GM21381 (cell line): ENCODE measurements around the gene TRAPPC2.
"Not testable (repeated sequence)": the region's sequence is repeated elsewhere in the genome, so short reads cannot be mapped to it uniquely, and the experiment has no call there.

Experiments
- ATAC-seq: cut with Tn5 transposase; IDR thresholded peaks from one replicate; pipeline ENCODE4 v1.9.1; 2021; ENCODE audit warnings: mild to moderate bottlenecking, moderate library complexity; ENCODE audit not compliant: unreplicated experiment

The TRAPPC2 gene

DNA sequence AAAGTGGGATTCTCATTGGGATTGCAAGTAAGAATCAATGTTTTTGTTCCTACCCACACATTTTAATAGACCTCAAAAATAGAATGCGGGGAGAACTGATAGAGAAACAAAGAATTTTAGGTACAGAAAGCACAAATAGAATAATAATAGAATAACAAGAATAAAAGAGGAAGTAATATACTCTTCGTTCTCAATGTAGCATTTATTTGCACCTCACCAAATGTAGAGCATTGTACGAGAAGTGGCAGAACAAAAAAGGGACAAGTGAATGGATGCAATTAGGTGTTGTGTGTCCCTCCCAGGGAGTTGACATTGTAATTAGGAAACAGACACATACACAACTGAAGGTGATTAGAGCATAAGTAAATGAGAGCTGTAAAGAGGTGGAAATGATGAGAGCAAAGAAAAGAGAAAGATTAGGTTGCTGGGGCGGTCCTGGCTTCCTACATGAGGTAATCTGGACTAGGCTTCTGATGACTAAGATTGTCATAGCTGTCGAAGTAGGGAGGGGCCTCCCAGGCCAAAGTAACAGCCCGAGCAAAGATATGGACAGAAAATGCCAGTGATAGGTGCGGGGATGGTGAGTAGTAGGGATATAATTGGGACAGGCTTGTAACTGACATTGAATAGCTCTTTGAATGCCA is 35.1 kb downstream of the TRAPPC2 start:
- no peak for ATAC-seq

DNA sequence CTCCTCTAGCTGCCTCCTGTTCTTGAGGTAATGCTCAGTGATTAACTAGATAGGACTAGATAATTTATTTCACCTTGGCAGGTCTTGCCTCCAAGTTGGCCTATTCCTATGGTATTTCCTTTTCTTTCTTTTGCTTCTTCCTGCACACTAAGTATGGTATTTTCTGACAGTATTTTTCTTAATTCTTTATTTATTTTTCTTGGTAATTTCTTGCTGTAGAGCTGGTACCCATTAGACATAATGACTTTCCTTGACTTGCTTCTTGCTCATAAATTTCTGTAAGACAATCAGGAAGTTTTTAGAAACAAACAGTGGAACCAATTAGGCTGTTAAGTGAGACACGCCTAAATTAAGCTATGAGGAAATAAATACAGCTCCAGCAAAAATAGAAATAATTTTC is 36.0 kb downstream of the TRAPPC2 start:
- no peak for ATAC-seq

DNA sequence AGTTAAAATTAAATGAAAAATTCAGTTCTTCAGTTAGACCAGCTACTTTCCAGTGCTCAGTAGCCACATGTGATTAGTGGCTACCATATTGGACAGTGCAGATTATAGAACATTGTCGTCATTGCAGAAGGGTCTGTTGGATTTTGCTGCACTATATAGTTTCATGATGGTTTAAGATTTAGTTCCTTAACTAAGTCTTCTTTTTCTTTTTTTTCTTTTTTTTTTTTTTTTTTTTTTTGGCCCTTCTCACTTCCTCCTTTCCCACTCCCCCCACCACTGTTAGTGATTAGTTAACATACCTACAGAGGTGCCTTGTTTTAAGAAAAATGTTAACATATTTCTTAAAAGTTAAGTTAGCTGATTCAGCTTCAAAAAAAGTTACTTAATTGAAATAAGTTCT is 36.4 kb downstream of the TRAPPC2 start:
- ATAC-seq: no peak

DNA sequence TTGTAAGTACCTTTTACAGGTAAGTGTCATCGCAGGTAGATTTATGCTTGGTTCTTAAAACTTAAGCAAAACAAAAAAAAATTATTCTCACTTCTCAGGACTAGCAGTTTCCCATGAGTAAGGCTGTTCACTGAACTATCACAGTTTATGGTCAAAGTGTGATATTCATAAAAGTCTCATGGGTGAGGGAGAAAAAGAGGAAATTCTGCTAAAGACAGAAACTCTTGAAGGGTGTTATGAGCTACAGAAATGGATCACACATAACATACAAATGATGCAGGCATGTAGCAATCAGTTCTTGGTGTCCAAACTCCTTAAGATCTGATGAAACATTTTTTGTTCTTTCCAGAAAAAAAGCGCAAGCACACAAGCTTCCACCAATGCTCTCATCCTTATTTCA is 37.0 kb downstream of the TRAPPC2 start:
- peak; percentile 49 for ATAC-seq

DNA sequence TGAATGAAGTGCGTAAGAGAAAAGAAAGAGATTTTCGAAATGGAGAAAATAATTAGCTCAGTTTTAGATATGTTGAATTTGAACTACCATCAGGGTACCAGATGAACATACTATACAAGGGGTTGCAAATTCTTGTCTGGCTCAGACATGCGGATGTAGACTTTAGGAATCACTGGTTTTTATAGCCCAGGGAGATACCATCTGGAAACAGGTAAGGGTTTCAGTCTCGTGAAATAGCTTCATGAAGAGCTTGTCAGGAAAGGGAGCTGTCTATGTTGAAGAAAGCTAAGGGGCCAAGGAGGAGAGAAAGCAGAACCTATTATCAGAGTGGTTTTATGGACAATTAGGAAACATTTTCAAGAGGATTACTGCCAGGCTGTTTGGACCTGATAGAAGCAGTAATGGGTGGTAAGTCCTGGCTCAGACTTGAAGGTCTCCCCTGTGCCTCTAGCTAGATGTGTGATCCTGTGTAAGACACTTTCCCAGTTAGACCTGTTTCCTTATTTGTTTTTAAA is 38.8 kb downstream of the TRAPPC2 start:
- ATAC-seq: no peak

DNA sequence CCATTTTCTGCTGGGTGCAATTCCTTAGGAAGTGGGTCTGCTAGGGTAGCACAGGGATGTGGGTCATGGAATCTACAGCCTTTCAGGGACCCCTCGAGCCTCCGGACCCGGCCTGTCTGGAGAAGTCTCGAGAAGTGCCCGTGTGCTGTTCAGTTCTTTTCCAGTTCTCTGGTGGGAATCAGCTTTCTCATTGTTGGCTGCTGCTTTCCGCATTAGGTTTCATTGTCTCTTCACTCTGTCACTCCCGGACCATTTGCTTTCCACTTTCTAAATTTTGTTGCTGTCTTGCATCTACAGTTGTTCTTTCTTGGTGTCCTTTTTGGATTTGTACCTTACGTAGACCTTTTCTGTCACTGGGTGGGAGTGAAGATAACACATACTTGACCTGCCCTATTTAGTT is 39.4 kb downstream of the TRAPPC2 start:
- no peak for ATAC-seq

DNA sequence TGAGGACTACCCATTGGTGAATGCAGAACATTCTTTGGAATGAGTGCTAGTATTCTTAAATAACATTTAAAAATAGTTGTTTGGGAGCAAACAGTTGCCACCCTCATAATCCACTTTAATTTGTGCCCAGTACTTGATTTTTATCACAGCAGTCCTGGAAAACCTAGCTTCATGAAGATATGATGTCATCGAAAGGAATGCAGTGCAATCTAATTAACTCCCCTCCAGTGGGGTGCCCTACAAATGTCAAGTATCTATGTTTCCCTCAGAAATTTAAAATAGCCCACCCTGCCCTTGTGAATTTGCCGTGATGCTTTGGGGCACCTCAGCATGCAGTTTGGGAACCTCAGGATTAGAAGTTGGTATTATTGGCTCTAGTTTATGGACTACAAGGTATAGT is 40.1 kb downstream of the TRAPPC2 start:
- no peak for ATAC-seq

DNA sequence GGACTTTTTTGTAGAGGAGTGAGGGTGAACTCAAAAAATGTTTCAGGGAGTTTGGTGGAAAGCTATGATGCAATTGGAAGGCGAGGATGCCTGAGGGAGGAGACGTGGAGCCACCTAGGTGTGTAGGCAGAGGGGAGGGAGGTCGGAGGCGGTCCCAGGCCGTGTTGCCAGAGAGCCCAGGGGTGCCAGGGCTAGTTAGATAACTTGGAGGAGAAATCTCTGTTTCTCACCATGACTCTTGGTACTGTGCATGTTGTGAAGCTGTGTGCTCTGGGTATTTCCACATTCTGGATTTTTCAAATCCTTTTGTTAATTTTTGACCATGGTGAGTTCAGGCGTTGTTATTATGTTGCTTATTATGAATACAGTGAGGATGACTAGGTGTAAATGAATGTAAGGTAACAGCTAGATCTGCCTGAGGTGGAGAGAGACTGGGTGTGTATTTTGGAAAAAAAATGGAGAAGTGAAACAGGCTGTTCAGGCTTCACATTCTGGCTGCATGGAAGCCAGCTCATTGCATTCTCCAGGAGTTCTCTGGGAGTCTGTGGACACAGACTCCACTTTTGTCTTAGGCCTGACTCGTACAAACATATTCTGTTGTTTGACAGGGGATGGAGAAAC is 41.0 kb downstream of the TRAPPC2 start:
- ATAC-seq: no peak

DNA sequence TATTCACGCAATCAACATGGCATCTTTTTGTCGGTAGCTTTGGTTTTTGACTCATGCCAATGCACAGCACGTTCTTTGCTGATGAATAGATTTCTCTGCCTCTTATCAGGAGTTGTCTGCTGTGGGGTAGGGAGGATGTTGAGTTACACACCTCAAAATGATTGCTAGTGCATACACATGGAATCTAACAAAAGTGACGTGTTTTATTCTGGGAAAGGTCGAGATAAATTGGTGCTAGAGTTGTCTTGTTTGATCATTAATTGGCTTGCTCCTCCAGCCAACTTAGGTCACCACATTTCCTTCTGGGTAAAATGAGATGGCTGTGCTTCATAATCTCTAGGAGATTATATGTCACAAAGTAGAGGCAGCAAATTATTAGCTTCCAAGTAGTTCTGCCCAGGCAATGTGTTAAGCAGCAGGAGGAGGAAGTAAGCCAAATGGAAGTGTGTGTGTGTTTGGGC is 41.6 kb downstream of the TRAPPC2 start:
- ATAC-seq: no peak

DNA sequence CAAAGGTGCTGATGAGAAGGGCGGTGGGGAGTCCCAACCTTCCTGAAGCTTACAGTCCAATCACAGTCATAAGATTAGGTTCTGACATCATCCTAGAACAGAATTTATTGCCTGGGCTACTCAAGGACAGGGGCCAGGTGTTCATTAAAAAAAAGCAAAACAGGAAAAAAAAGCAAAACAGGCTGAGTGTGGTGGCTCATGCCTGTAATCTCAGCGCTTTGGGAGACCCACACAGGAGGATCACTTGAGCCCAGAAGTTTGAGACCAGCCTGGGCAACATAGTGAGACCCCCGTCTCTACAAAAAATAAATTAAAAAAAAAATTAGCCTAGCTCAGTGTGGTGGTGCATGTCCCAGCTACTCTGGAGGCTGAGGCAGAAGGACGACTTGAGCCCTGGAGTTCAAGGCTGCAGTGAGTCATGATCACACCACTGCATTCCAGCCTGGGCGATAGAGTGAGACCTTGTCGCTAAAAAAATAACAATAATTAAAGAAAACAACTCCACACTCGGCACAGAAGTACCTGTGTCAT is 42.5 kb downstream of the TRAPPC2 start:
- no peak for ATAC-seq

DNA sequence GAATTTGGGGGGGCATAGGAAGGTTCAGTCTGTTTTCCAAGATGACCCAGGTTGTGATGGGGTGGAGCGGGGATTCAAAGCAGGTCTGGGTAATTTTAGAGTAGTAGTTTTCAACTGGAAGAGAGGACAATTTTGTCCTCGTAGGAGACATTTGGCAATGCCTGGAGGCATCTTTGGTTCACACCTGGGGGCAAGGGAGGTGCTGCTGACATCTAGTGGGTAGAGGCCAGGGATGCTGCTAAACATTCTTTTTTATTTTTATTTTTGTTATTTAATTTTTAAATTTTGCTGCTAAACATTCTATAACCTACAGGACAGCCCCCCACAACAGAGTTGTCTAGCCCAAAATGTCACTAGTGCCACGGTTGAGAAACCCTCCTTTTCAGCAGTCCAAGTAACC is 43.6 kb downstream of the TRAPPC2 start:
- ATAC-seq: no peak

DNA sequence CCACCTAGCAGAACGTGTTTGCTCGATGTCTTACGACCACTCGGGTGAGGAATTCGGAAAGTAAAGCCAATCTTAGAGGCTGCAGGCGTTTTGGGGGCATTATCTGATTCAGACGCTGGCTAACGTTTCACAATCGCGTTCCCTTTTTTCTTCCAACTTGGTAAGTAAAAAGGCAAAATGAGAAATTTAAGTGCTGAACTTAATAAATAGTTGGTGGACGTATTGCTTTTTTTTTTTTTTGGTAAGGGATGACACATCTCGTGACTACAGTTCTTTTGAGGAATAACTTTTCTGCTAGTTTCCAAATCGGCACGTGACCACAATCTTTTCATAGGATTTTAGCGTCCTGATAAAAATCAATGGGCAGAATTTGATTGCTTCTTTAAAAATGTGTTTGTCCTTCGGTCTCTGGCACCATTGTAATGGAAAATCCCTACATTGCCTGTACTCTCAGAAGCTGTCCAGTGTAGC is 44.6 kb downstream of the TRAPPC2 start:
- no peak for ATAC-seq

DNA sequence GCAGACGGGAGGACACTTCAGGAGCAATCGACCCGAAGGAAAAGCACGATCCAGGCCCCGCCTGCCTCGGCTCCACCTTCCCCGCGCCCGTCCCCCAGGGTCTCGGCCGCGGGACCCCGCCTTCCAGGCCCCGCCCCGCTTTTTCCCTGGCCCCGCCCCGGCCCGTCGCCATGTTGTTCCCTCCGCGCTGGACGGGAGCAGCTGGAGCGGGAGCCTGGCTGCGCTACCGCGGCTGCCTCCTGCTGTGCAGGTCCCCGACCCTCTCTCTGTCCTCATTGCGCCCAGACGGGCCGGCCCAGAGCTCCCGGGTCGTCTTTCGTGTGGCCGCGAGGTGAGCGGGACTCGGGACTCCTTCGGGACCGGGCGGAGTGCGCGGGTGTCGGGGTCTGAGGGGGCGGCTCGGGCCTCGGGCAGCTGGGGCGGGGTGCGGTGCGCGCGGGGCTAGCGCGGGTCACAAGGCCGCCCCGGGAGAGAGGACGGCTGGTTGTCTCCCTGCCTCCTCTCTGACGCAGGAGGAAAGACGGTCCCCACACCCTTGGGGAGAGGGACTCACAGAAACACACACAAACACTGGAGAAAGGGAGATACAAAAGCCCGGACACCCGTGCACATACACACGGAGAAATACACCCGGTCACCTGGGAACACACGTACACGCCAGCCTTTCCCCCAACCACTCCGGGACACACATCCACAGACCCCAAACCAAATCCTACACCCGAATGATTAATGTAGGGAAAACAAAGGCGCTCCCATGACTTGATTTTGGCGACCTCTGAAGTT is 45.3 kb downstream of the TRAPPC2 start, which contains the start of gene RAB9A:
Gene RAB9A (plus strand): TSS at position 171 of the 783 bp plus-strand sequence. CDS start 19,619 bp downstream, outside the sequence.
- ATAC-seq: peak; percentile 74

DNA sequence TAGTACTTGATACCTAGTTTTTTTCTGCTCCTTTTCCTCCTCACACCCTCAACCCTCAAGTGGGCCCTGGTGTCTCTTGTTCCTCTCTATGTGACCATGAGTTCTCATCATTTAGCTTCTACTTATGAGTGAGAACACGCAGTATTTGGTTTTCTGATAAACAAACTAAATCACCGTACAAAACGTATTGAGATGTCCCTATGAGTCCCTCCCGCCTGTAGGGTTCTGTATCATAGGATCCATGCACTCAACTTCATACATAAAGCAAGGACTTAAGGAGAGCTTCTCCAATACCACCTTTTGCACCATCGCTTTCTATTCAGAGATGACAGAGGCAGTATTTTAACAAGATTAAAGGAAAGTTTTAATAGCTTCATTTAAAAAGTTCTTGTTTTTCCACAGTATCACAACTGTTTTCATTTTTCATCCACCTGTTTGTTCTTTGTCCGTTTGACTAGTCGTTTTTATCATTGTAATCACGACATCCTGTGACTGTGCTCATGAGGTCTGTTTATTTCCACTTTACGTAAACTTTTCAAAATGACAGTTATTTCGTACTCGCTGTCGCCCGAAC is 45.9 kb downstream of the TRAPPC2 start:
- no peak for ATAC-seq

DNA sequence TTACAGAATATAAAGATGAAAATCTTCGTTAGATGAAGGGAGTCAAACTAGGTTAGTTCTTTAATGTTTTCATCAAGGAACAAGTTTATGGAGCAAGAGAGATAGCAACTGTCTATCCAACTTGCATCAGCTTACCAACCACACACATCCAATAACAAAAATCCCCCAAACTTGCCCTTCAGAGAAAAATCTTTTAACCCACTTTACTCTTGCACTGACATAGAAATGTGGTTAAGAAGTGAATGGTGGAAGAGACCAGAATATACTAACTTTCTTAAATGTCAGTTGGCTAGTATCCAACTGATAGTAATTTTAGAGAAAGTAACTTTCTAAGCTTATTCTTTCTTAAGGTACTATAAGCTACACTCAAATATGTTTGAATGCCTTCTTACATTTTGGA is 47.2 kb downstream of the TRAPPC2 start:
- ATAC-seq: no peak

DNA sequence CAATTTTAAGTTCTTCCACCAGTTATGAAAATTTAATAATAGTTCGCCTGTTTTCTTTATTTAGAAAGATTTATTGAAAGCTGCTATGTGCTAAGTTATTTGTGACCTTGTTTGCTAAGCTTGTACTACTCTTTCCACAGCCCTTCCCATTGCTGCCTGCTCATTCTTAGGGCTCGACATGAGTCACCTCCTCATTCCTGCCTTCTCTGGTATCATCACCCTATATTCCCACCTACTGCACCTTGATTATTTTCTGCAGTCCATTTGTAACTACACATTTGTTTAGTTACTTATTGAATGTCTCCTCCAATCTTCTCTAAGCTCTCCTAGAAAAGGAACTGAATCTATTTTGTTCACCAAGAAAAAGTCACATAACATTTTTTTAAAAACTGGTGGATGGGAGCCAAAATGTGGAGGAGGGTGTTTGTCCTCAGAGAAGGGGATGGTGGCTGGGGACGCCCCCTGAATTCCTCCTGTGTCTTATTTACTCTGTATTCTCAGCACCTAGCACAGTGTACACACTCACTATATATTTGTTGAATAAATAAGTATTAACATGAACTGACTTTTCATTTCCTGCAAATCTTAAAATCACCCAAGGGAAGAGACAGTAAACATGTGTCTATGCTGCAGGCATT is 49.2 kb downstream of the TRAPPC2 start:
- ATAC-seq: no peak

DNA sequence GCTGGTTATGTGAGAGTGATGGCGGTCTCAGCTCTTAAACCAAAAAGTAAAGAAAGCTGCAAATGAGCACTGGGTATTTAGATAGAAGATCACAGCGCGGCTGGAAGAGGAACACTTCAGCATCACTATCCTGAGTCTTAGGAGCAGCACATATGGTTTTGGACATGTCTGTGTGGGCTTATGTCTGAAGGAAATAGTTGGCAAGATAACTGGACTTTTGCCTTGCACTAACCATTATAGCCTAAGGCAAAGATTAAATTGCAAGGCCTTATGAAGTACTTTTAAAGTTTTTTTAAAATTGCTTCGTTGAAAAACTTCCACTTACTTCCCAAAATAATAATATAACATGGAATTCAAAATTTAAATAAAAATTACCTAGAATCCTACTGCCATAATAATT is 50.1 kb downstream of the TRAPPC2 start:
- ATAC-seq: no peak

DNA sequence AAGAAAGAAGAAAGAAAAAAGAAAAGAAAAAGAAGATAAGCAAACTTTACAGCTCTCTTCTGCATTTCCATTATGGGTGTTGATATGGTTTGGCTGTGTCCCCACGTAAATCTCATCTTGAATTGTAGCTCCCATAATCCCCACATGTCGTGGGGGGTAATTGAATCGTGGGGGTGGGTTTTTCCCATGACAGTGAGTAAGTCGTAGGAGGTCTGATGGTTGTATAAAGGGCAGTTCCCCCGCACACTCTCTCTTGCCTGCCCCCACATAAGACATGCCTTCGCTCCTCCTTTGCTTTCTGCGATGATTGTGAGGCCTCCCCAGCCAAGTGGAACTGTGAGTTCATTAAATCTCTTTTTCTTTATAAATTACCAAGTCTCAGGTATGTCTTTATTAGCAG is 52.8 kb downstream of the TRAPPC2 start:
- ATAC-seq: no peak

DNA sequence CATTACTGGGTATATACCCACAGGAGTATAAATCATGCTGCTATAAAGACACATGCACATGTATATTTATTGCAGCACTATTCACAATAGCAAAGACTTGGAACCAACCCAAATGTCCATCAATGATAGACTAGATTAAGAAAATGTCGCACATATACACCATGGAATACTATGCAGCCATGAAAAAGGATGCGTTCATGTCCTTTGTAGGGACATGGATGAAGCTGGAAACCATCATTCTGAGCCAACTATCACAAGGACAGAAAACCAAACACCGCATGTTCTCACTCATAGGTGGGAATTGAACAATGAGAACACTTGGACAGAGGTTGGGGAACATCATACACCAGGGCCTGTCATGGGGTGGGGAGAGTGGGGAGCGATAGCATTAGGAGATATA is 54.7 kb downstream of the TRAPPC2 start:
- not testable (repeated sequence) for ATAC-seq

DNA sequence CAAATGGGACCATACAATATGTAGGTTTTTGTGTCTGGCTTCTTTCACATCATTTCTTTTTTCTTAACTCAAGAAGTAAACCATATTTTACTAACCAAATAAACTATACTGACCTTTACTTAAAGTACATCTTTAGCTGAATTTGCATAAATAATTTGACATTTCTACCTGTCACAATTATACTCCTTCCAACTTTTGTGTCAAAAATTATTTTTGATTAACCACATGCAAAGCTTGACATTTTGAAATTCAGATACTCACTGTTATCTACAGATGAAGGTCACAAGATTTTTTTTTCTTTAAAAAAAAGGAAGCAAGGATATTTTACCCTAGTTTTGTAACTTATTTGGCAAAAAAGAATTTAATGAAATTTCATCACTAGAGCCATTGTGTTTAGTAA is 57.5 kb downstream of the TRAPPC2 start:
- no peak for ATAC-seq

DNA sequence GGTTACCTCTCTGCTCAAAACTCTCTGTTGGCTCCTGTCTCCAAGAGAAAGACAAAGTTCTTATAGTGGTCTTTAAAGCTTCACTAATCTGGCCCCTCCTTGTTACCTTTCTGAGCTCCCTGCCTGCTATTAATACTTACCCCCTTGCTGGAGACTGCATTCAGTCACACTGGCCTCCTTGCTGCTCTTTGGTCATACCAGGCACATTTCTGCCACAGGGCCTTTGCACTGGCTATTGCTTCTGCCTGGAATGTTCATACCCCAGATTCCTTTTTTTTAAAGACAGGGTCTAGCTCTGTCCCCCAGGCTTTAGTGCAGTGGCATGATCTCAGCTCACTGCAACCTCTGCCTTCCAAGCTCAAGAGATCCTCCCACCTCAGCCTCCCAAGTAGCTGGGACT is 61.4 kb downstream of the TRAPPC2 start:
- ATAC-seq: no peak
